IMR-90 (cell line): ENCODE results near the gene CDC6. TPM values are rescaled to one million over a fixed set of nuclear protein-coding genes. Genes with fewer than 3 reads are reported as not detected.

ENCODE experiments used
- CHD1 ChIP-seq: IDR thresholded peaks from 2 replicates; pipeline ENCODE4 v1.6.1; 2012; ENCODE audit warnings: low read depth, low read length, improper control_type of control experiment
- ELK1 ChIP-seq: fragments of 150-350 bp; IDR thresholded peaks from 2 replicates; pipeline ENCODE4 v1.6.1; 2016; ENCODE audit warnings: low read depth, mild to moderate bottlenecking, low read length, moderate library complexity, borderline replicate concordance
- MAFK ChIP-seq: IDR thresholded peaks from 2 replicates; pipeline ENCODE4 v1.6.1; 2012; ENCODE audit warnings: low read depth, low read length, improper control_type of control experiment
- POLR2A ChIP-seq: IDR thresholded peaks from 2 replicates; pipeline ENCODE4 v1.6.1; 2012; ENCODE audit warnings: mild to moderate bottlenecking, low read depth, low read length
- RFX5 ChIP-seq: IDR thresholded peaks from 2 replicates; pipeline ENCODE4 v1.8.0; 2012; ENCODE audit warnings: low read depth, mild to moderate bottlenecking, low read length, moderate library complexity
- polyA plus RNA-seq, 3 experiments: library from polyadenylated mRNA; depleted of rRNA; stranded (reverse); fragments of >200 nt; gene quantifications; 2 replicates each; pipeline ENCODE4 v1.2.3, GENCODE V29; 2012; ENCODE audit warnings: low replicate concordance in 1 of 3
- total RNA-seq: library from RNA; depleted of rRNA; stranded (reverse); fragments of >200 nt; gene quantifications from 2 replicates; pipeline ENCODE4 v1.2.3, GENCODE V29; 2012
- TF ChIP-seq, protein P1 (sequence below): conservative IDR thresholded peaks from 2 replicates; pipeline ENCODE4 v1.5.1; 2012; ENCODE audit warnings: mild to moderate bottlenecking, low read depth, low read length, improper control_type of control experiment

Gene CDC6
- total and polyA plus RNA-seq, 2 of the 4 experiments (the other 2 are of a cell fraction) = 15.3 to 25.6 TPM

DNA sequence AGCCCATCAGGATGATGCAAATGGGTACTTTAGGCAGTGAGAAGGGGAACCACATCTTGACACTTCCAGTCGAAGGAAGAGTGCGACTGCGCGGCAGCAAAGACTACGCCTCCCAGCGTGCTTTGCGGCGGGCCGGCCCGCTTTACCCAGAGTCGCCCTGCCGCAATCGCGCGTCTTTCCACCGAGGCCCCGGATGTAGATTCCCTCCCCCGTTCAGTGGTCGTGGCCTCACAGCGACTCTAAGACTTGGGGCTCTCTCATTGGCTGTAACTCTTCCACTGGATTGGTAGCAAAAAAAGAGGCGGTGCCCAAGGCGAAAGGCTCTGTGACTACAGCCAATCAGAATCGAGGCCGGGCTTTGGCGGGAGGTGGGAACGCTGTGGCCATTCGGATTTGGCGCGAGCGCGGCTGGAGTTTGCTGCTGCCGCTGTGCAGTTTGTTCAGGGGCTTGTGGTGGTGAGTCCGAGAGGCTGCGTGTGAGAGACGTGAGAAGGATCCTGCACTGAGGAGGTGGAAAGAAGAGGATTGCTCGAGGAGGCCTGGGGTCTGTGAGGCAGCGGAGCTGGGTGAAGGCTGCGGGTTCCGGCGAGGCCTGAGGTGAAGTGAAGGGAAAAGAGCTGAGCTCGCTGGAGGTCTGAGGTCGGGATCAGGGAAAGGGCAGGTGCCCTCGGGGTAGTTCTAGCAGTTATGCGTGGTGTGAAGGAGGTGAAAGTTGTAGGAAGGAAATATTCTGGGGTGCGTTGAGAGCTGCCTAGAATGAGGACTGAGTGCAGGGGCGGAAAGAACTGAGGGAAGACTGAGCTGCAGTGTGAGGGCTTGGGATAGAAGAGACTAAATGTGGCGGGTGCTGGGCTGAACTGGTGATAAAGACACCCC is at the start of gene CDC6 (continued):
- TF ChIP-seq ELK1 (no peak), MAFK (no peak), RFX5 (no peak), POLR2A (peak; percentile 85), CHD1 (no peak)
- TF ChIP-seq, protein P1, sequence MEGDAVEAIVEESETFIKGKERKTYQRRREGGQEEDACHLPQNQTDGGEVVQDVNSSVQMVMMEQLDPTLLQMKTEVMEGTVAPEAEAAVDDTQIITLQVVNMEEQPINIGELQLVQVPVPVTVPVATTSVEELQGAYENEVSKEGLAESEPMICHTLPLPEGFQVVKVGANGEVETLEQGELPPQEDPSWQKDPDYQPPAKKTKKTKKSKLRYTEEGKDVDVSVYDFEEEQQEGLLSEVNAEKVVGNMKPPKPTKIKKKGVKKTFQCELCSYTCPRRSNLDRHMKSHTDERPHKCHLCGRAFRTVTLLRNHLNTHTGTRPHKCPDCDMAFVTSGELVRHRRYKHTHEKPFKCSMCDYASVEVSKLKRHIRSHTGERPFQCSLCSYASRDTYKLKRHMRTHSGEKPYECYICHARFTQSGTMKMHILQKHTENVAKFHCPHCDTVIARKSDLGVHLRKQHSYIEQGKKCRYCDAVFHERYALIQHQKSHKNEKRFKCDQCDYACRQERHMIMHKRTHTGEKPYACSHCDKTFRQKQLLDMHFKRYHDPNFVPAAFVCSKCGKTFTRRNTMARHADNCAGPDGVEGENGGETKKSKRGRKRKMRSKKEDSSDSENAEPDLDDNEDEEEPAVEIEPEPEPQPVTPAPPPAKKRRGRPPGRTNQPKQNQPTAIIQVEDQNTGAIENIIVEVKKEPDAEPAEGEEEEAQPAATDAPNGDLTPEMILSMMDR = no peak
